Spleen (tissue), 11 donors: ENCODE measurements around the gene SPATA6. TPM values are rescaled to one million over a fixed set of nuclear protein-coding genes. Genes with fewer than 3 reads are reported as not detected.

Experiments used
- DNase-seq: peaks from one replicate; pipeline ENCODE4 v3.0.0-alpha.2; 2020
- H3K27ac ChIP-seq, 8 donors: fragments of 200-600 bp; sonication (generic) in 7 of 8; 1 replicate in 4 of 8; 2 replicates in 4 of 8; pipeline versions ENCODE4 v1.5.0 to v1.8.0; 2016 to 2021; ENCODE audit warnings: inconsistent platforms in 4 of 8, mild to moderate bottlenecking in 4 of 8, moderate library complexity in 1 of 8
- H3K27me3 ChIP-seq, 7 donors: fragments of 200-600 bp; sonication (generic) in 6 of 7; replicated peaks in 1 of 7; 1 replicate in 4 of 7; 2 replicates in 3 of 7; pipeline versions ENCODE4 v1.5.0 to v1.8.0; 2016 to 2021; ENCODE audit warnings: inconsistent platforms in 3 of 7, mild to moderate bottlenecking in 1 of 7
- H3K36me3 ChIP-seq, 6 donors: fragments of 200-600 bp; sonication (generic) in 5 of 6; 1 replicate in 4 of 6; 2 replicates in 2 of 6; pipeline versions ENCODE4 v1.5.0 to v1.8.0; 2016 to 2021; ENCODE audit warnings: inconsistent platforms in 2 of 6
- H3K4me1 ChIP-seq, 6 donors: fragments of 200-600 bp; sonication (generic) in 5 of 6; 1 replicate in 3 of 6; 2 replicates in 3 of 6; pipeline versions ENCODE4 v1.5.0 to v1.8.0; 2016 to 2021; ENCODE audit warnings: inconsistent platforms in 3 of 6
- H3K4me3 ChIP-seq, 8 donors: fragments of 200-600 bp; sonication (generic) in 7 of 8; 1 replicate in 4 of 8; 2 replicates in 4 of 8; pipeline versions ENCODE4 v1.5.0 to v1.8.0; 2016 to 2021; ENCODE audit warnings: inconsistent platforms in 4 of 8, mild to moderate bottlenecking in 4 of 8, moderate library complexity in 2 of 8
- H3K9me3 ChIP-seq, 8 donors: fragments of 200-600 bp; sonication (generic) in 7 of 8; 1 replicate in 4 of 8; 2 replicates in 4 of 8; pipeline versions ENCODE4 v1.5.0 to v1.8.0; 2016 to 2021; ENCODE audit warnings: inconsistent platforms in 4 of 8
- CTCF ChIP-seq, 11 experiments: fragments of 200-600 bp in 7 of 11; fragments of 450-650 bp in 4 of 11; sonication (generic) in 4 of 11; IDR thresholded peaks in 8 of 11; conservative IDR thresholded peaks in 3 of 11; 1 replicate in 7 of 11; 2 replicates in 4 of 11; pipeline versions ENCODE4 v1.4.0 to v1.8.0; 2016 to 2021; ENCODE audit warnings: antibody characterized with exemption in 11 of 11, inconsistent platforms in 4 of 11, mild to moderate bottlenecking in 1 of 11
- POLR2A ChIP-seq, 3 donors: fragments of 450-650 bp; IDR thresholded peaks; one replicate each; pipeline ENCODE4 v1.5.1; 2017; ENCODE audit warnings: antibody characterized with exemption in 3 of 3, mild to moderate bottlenecking in 1 of 3
- POLR2AphosphoS5 ChIP-seq, 3 donors: sonication (generic); formaldehyde crosslinking; IDR thresholded peaks; one replicate each; pipeline ENCODE4 v1.5.1; 2017; ENCODE audit warnings: antibody characterized with exemption in 3 of 3
- WGBS, 5 donors: extraction: QIAGEN DNeasy Blood & Tissue Kit in 3 of 5; methylation state at CpG; one replicate each; pipeline versions ENCODE4 v1.1.5 to v1.1.7; 2013 to 2018; 5-methylcytosine and 5-hydroxymethylcytosine counted together
- intact Hi-C: fragments of 100-400 bp; cut with DNase I; formaldehyde crosslinking; loops from one replicate; pipeline ENCODE4 v1.15.0; 2023; ENCODE audit warnings: low total_unique reads
- polyA plus RNA-seq, 3 donors: library from polyadenylated mRNA; stranded (reverse); fragments of 200-250 nt; gene quantifications; one replicate each; pipeline ENCODE4 v1.2.1, GENCODE V29; 2013
- total RNA-seq, 7 donors: library from RNA; depleted of rRNA in 3 of 7; stranded (reverse); fragments of >200 nt in 3 of 7; fragmentation: NEBNext Ultra II Directional in 4 of 7; extraction: Animal tissue kit (Norgen Biotek cat#: 25700) in 4 of 7; gene quantifications; one replicate each; pipeline versions ENCODE4 v1.1.0 to v1.2.1, GENCODE V29; 2016 to 2021
- donor health status: healthy with polysubstance abuse.
- donor health status: DM: no; HTN: no; CAD: no; lungs with moderate emphysema.
- donor health status: DM: no; HTN: no; CAD: no.
- donor health status: Bipolar disorder and iron deficiency.
- donor health status: healthy.
- donor health status: DM: no; HTN: no; CAD: no.
- donor health status: DM: yes; HTN: yes; CAD: no.

Gene SPATA6
- total and polyA plus RNA-seq, 10 donors = 2.2 to 34.9 (median 15.9) TPM

- no peaks in the 10 kb centered on the region for H3K4me1 ChIP-seq
- H3K36me3 ChIP-seq = no peaks in the 10 kb centered on the region
- no peak for DNase-seq
- intact Hi-C loops = no loop called here
- TF ChIP-seq POLR2A (IDR thresholded peaks at IDR 0.05) (no peak), CTCF (IDR thresholded peaks at IDR 0.05 in 8 of 11, conservative IDR thresholded peaks at IDR 0.05 in 3 of 11) (no peak), POLR2AphosphoS5 (IDR thresholded peaks at IDR 0.05) (no peak)
- H3K4me3 ChIP-seq = no peak overlapping the region
- no peaks in the 10 kb centered on the region for H3K9me3 ChIP-seq
- WGBS, 5 donors = 89 to 98% (median 90%) methylated on average over 1 of the region's 1 CpG
- H3K27me3 ChIP-seq = no peaks in the 10 kb centered on the region
- no peak overlapping the region for H3K27ac ChIP-seq
Measured at GRCh38 chr1:48418742-48419141, 53.3 kb downstream of the SPATA6 start.

- intact Hi-C loops = no loop called here
- no peaks in the 10 kb centered on the region for H3K27me3 ChIP-seq
- WGBS, 5 donors = 75 to 88% (median 78%) methylated on average over 4 of the region's 4 CpGs
- H3K4me3 ChIP-seq = no peak overlapping the region
- no peaks in the 10 kb centered on the region for H3K4me1 ChIP-seq
- no peaks in the 10 kb centered on the region for H3K36me3 ChIP-seq
- no peak for DNase-seq
- H3K9me3 ChIP-seq = no peaks in the 10 kb centered on the region
- TF ChIP-seq CTCF (IDR thresholded peaks at IDR 0.05 in 8 of 11, conservative IDR thresholded peaks at IDR 0.05 in 3 of 11) (no peak), POLR2A (IDR thresholded peaks at IDR 0.05) (no peak), POLR2AphosphoS5 (IDR thresholded peaks at IDR 0.05) (no peak)
- no peak overlapping the region for H3K27ac ChIP-seq
Measured at GRCh38 chr1:48415050-48415449, 57.0 kb downstream of the SPATA6 start.

GRCh38 chr1:48414264-48414663, 57.7 kb downstream of the SPATA6 start:
- Histone ChIP-seq H3K27ac (no peak overlapping the region), H3K27me3 (no peaks in the 10 kb centered on the region), H3K9me3 (no peaks in the 10 kb centered on the region), H3K36me3 (no peaks in the 10 kb centered on the region), H3K4me1 (no peaks in the 10 kb centered on the region), H3K4me3 (no peak overlapping the region)
- TF ChIP-seq CTCF (IDR thresholded peaks at IDR 0.05 in 8 of 11, conservative IDR thresholded peaks at IDR 0.05 in 3 of 11) (no peak), POLR2A (IDR thresholded peaks at IDR 0.05) (no peak), POLR2AphosphoS5 (IDR thresholded peaks at IDR 0.05) (no peak)
- no peak for DNase-seq
- 65 to 83% (median 76%) methylated on average over 2 of the region's 2 CpGs for WGBS, 5 donors
- intact Hi-C loops = no loop called here

GRCh38 chr1:48405940-48406339, 66.1 kb downstream of the SPATA6 start:
- intact Hi-C loops = no loop called here
- TF ChIP-seq POLR2AphosphoS5 (IDR thresholded peaks at IDR 0.05) = no peak
- no peak for TF ChIP-seq POLR2A (IDR thresholded peaks at IDR 0.05)
- TF ChIP-seq CTCF (IDR thresholded peaks at IDR 0.05 in 8 of 11, conservative IDR thresholded peaks at IDR 0.05 in 3 of 11) = no peak
- 76 to 94% (median 86%) methylated on average over 2 of the region's 2 CpGs for WGBS, 5 donors
- DNase-seq = no peak
- no peaks in the 10 kb centered on the region for H3K9me3 ChIP-seq
- H3K36me3 ChIP-seq = peaks cover 0 to 9% (median 0%) of the 10 kb centered on the region in 6 donors
- no peaks in the 10 kb centered on the region for H3K4me1 ChIP-seq
- H3K4me3 ChIP-seq = no peak overlapping the region
- no peaks in the 10 kb centered on the region for H3K27me3 ChIP-seq
- H3K27ac ChIP-seq = no peak overlapping the region
